Kidney glomerular epithelial cell (primary cell): ENCODE data around the gene ADGRL3.
"Not testable (repeated sequence)": the region's sequence is repeated elsewhere in the genome, so short reads cannot be mapped to it uniquely, and the experiment has no call there.

Experiments used
- DNase-seq: peaks from one replicate; lab custom pipeline; 2025; lab: John Stamatoyannopoulos, UW

The ADGRL3 gene

GRCh38 chr4:61911313-61911756 is 711.2 kb downstream of the ADGRL3 start:
- no peak for DNase-seq

- DNase-seq: no peak
These were observed 713.5 kb downstream of the ADGRL3 start for GRCh38 chr4:61913619-61914018.

GRCh38 chr4:61915501-61915900 is 715.4 kb downstream of the ADGRL3 start:
- no peak for DNase-seq

- DNase-seq: no peak
These were observed 718.4 kb downstream of the ADGRL3 start for GRCh38 chr4:61918507-61918906.

GRCh38 chr4:61918987-61919386 is 718.9 kb downstream of the ADGRL3 start:
- DNase-seq: no peak

- DNase-seq: no peak
These were observed 719.4 kb downstream of the ADGRL3 start for GRCh38 chr4:61919561-61919960.

- DNase-seq: no peak
These were observed 721.8 kb downstream of the ADGRL3 start for GRCh38 chr4:61921920-61922319.

- DNase-seq: no peak
These were observed 722.6 kb downstream of the ADGRL3 start for GRCh38 chr4:61922766-61923165.

GRCh38 chr4:61923179-61923578 is 723.1 kb downstream of the ADGRL3 start:
- DNase-seq: no peak

- DNase-seq: no peak
These were observed 724.0 kb downstream of the ADGRL3 start for GRCh38 chr4:61924131-61924530.

GRCh38 chr4:61933527-61933926 is 733.4 kb downstream of the ADGRL3 start:
- no peak for DNase-seq

GRCh38 chr4:61934198-61934597 is 734.1 kb downstream of the ADGRL3 start:
- no peak for DNase-seq

- DNase-seq: no peak
These were observed 738.2 kb downstream of the ADGRL3 start for GRCh38 chr4:61938250-61938846.

GRCh38 chr4:61950625-61951024 is 750.5 kb downstream of the ADGRL3 start:
- no peak for DNase-seq

GRCh38 chr4:61953386-61953785 is 753.3 kb downstream of the ADGRL3 start:
- DNase-seq: no peak

- DNase-seq: no peak
These were observed 758.5 kb downstream of the ADGRL3 start for GRCh38 chr4:61958591-61958990.

GRCh38 chr4:61959087-61959486 is 759.0 kb downstream of the ADGRL3 start:
- DNase-seq: no peak

- no peak for DNase-seq
These were observed 784.3 kb downstream of the ADGRL3 start for GRCh38 chr4:61984260-61984909.

GRCh38 chr4:61985426-61985825 is 785.3 kb downstream of the ADGRL3 start:
- no peak for DNase-seq

- not testable (repeated sequence) for DNase-seq
These were observed 786.8 kb downstream of the ADGRL3 start for GRCh38 chr4:61986929-61987328.

GRCh38 chr4:61992351-61992750 is 792.2 kb downstream of the ADGRL3 start:
- no peak for DNase-seq

- no peak for DNase-seq
These were observed 793.9 kb downstream of the ADGRL3 start for GRCh38 chr4:61994036-61994435.

GRCh38 chr4:61995717-61996340 is 795.7 kb downstream of the ADGRL3 start:
- DNase-seq: no peak
